22Rv1 (cell line): Measurements from ENCODE around the gene HACD1.

Source experiments
- H3K27ac ChIP-seq: fragments of 450-650 bp; 2 replicates; pipeline ENCODE4 v1.5.1; 2017
- ZFX ChIP-seq: fragments of 450-650 bp; IDR thresholded peaks from 2 replicates; pipeline ENCODE4 v1.6.1; 2017; ENCODE audit warnings: antibody characterized with exemption, borderline replicate concordance
- TF ChIP-seq, protein P1 (sequence below): fragments of 450-650 bp; IDR thresholded peaks from 2 replicates; pipeline ENCODE4 v1.5.1; 2017; ENCODE audit warnings: mild to moderate bottlenecking

HACD1 gene

DNA sequence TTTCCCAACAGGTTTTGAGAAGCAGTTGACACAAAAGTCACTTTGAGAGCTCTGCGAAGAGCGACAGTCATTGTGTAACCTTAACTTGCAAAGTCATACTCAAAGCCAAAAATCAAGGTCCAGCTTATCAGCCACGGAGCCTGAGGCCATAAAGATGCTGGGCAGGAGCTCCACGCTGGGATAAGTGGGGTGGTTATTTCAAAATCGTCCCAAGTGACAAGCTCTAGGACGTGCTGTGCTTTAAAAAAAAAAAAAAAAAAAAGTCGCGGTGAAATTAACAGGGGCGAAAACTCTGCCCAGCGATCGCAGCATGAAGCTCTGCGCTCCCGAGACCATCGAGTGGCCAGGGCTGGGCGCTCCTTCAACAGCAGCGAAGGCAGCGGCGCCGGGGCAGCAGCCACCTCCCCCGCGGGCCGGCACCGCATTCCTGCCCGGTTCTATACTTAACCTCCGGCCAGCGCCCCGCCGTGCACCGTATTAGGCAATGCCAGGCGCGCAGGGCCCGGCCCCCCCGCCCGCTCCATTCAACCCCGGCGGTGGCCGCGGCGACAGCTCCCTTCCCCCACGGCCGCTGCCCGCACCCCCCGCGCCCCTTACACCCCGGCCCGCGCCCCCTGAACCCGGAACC, 657 bp downstream of the HACD1 start:
- H3K27ac ChIP-seq: no peak overlapping the region
- no peak for TF ChIP-seq ZFX
- TF ChIP-seq, protein P1, sequence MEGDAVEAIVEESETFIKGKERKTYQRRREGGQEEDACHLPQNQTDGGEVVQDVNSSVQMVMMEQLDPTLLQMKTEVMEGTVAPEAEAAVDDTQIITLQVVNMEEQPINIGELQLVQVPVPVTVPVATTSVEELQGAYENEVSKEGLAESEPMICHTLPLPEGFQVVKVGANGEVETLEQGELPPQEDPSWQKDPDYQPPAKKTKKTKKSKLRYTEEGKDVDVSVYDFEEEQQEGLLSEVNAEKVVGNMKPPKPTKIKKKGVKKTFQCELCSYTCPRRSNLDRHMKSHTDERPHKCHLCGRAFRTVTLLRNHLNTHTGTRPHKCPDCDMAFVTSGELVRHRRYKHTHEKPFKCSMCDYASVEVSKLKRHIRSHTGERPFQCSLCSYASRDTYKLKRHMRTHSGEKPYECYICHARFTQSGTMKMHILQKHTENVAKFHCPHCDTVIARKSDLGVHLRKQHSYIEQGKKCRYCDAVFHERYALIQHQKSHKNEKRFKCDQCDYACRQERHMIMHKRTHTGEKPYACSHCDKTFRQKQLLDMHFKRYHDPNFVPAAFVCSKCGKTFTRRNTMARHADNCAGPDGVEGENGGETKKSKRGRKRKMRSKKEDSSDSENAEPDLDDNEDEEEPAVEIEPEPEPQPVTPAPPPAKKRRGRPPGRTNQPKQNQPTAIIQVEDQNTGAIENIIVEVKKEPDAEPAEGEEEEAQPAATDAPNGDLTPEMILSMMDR: no peak

GRCh38 chr10:17609523-17610079, 7.6 kb downstream of the HACD1 start:
- H3K27ac ChIP-seq: no peak overlapping the region
- TF ChIP-seq ZFX: no peak
- TF ChIP-seq, protein P1: no peak

DNA sequence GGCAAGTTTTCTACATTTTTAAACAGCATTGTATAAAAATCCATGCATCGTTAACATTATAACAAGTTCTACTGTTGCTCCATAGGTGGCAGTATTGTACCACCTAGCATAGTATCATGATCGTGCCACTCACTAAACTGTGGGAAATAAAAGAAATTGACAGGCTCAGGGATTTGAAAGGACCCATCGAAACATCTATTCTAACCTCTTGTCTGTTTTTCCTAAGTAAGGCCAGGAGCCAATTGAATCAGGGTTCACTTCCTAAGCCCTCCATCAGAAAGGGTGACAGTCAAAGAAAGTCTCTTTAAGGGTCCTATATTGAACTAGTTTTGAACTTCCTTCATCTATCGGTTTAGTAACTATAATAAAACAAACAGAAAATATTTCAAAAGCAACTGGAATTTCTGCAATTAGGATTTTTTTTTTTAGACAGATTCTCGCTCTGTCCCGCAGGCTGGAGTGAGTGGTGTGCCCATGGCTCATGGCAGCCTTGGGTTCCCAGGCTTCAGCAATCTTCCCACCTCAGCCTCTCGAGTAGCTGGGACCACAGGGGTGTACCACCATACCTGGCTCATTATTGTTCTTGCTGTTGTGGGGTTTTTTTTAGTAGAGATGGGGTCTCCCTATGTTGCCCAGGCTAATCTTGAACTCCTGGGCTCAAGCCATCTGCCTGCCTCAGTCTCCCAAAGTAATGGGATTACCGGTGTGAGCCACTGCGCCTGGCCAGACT, 9.4 kb downstream of the HACD1 start:
- no peak overlapping the region for H3K27ac ChIP-seq
- TF ChIP-seq ZFX: no peak
- TF ChIP-seq, protein P1: peak; percentile 91

DNA sequence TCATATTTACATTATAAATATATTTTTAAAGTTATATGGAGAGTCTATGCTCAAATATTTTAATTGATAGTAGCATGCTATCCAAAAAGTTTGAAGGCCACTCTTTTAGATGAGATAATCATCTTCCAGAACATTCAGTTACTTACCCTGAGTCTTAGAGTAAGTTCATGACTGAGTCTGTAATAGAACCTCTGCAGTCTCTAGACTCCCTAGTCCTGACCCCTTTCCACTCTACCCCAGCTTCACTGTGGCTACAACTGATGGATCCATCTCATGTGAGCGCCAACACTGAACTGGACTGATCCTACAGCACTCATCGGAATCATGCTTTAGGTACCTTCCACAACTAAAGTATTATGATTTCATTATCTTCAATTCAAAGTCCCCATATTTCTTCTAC, 10.1 kb downstream of the HACD1 start:
- TF ChIP-seq ZFX: no peak
- TF ChIP-seq, protein P1: no peak
- no peak overlapping the region for H3K27ac ChIP-seq

DNA sequence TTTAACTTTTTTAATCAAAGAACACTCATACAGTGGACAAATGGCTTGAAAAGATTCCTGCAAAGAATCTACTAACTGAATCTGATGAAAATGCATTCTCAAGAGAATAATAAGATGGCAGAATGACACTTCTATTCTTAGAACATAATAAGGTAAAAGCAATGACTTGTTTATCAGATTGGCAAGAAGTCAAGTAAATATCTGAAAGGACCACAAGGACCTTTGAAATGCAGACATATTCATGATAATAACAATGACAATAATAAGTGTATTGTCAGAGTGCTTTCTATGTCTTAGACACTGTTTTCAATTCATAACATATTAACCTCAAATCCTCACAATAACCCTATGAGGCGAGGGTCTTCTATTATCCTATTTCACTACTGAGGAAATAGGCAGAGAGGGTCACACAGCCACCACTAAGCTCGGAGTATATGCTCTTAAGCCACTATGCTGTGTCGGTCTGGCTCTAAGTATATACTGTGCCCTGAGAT, 10.6 kb downstream of the HACD1 start:
- no peak overlapping the region for H3K27ac ChIP-seq
- no peak for TF ChIP-seq ZFX
- TF ChIP-seq, protein P1: no peak

DNA sequence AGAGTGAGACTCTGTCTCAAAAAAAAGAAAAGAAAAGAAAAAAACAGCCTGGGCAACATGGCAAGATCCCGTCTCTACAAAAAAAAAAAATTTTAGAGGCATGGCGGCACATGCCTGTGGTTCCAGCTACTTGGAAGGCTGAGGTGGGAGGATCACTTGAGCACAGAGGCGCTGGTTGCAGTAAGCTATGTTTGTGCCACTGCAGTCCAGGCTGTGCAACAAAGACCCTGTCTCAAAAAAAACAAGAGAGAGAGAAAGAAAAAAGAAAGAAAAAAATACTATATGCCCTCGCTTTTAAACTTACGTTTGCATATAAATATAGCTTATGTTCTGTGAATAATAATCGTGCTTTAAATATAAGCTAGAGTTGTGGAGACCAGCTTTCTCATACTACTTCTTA, 11.2 kb downstream of the HACD1 start:
- TF ChIP-seq ZFX: no peak
- TF ChIP-seq, protein P1: no peak
- H3K27ac ChIP-seq: no peak overlapping the region

- no peak for TF ChIP-seq ZFX
- TF ChIP-seq, protein P1: peak; percentile 48
- no peak overlapping the region for H3K27ac ChIP-seq
Measured at GRCh38 chr10:17599089-17599488, 18.1 kb downstream of the HACD1 start.
